ENCODE data around the gene SAMD1.

The SAMD1 gene
- total RNA-seq = 89.2 to 94.6 reads per million in 2 donors

- DNase-seq = peak; percentile 77
These were observed at the start of gene SAMD1 for GRCh38 chr19:14090509-14091080. Gene SAMD1, minus strand, starts transcription at chr19:14090751.

- no peak for DNase-seq
These were observed 49.4 kb upstream of the SAMD1 start for GRCh38 chr19:14139944-14140343.

GRCh38 chr19:14138576-14139265 lies 48.2 kb upstream of the SAMD1 start:
- no peak for DNase-seq

GRCh38 chr19:14136509-14137281 lies 46.1 kb upstream of the SAMD1 start, which contains the start of gene ASF1B:
Gene ASF1B, minus strand, starts transcription at chr19:14136589. Its CDS starts 133 bp downstream, at chr19:14136456.
- DNase-seq = peak; percentile 99

GRCh38 chr19:14135985-14136508 lies 45.5 kb upstream of the SAMD1 start:
- no peak for DNase-seq

GRCh38 chr19:14135355-14135754 lies 44.8 kb upstream of the SAMD1 start:
- no peak for DNase-seq

GRCh38 chr19:14127929-14128509 lies 37.5 kb upstream of the SAMD1 start:
- no peak for DNase-seq

- DNase-seq = no peak
These were observed 36.6 kb upstream of the SAMD1 start for GRCh38 chr19:14127176-14127575.

- no peak for DNase-seq
These were observed 32.4 kb upstream of the SAMD1 start for GRCh38 chr19:14122924-14123323.

GRCh38 chr19:14120497-14120780 lies 29.9 kb upstream of the SAMD1 start:
- DNase-seq = no peak

GRCh38 chr19:14119644-14120496 lies 29.3 kb upstream of the SAMD1 start:
- DNase-seq = no peak

- no peak for DNase-seq
These were observed 28.6 kb upstream of the SAMD1 start for GRCh38 chr19:14119146-14119545.

GRCh38 chr19:14118165-14119051 lies 27.9 kb upstream of the SAMD1 start:
- no peak for DNase-seq

- peak; percentile 100 for DNase-seq
These were observed 27.2 kb upstream of the SAMD1 start, which contains the start of gene PRKACA for GRCh38 chr19:14117668-14118164. Gene PRKACA, minus strand, starts transcription at chr19:14117762. Its CDS starts 215 bp downstream, at chr19:14117547.

- no peak for DNase-seq
These were observed 26.5 kb upstream of the SAMD1 start for GRCh38 chr19:14116918-14117578.

GRCh38 chr19:14116525-14116917 lies 26.0 kb upstream of the SAMD1 start:
- DNase-seq = no peak

- DNase-seq = no peak
These were observed 25.2 kb upstream of the SAMD1 start for GRCh38 chr19:14115756-14116155.

- DNase-seq = no peak
These were observed 24.3 kb upstream of the SAMD1 start for GRCh38 chr19:14114854-14115253.

GRCh38 chr19:14114439-14114838 lies 23.9 kb upstream of the SAMD1 start:
- DNase-seq = no peak

- no peak for DNase-seq
These were observed 23.3 kb upstream of the SAMD1 start for GRCh38 chr19:14113762-14114414.

Data from activated gamma-delta T cell (primary cell).